Thyroid gland (tissue), 4 donors: ENCODE data around the gene SIX3. TPM values are rescaled to one million over a fixed set of nuclear protein-coding genes. Genes with fewer than 3 reads are reported as not detected.

Experiments
- DNase-seq, 2 donors: peaks; one replicate each; pipeline ENCODE4 v3.0.0-alpha.2; 2019
- H3K27ac ChIP-seq, 3 donors: fragments of 200-600 bp; sonication (generic); 1 replicate in 2 of 3; 2 replicates in 1 of 3; pipeline ENCODE4 v1.5.1; 2016 to 2019; ENCODE audit warnings: mild to moderate bottlenecking in 1 of 3, moderate library complexity in 1 of 3
- H3K27me3 ChIP-seq: fragments of 200-600 bp; sonication (generic); one replicate; pipeline ENCODE4 v1.5.1; 2019
- H3K36me3 ChIP-seq, 2 donors: fragments of 200-600 bp; sonication (generic); one replicate each; pipeline ENCODE4 v1.5.1; 2016 to 2019
- H3K4me1 ChIP-seq, 2 donors: fragments of 200-600 bp; sonication (generic); one replicate each; pipeline ENCODE4 v1.5.1; 2017 to 2019
- H3K4me3 ChIP-seq, 3 donors: fragments of 200-600 bp; sonication (generic); replicated peaks in 1 of 3; 1 replicate in 2 of 3; 2 replicates in 1 of 3; pipeline ENCODE4 v1.5.1; 2016; ENCODE audit warnings: mild to moderate bottlenecking in 1 of 3
- H3K9me3 ChIP-seq: fragments of 200-600 bp; sonication (generic); one replicate; pipeline ENCODE4 v1.5.1; 2017
- POLR2A ChIP-seq, 2 donors: fragments of 450-650 bp; IDR thresholded peaks; one replicate each; pipeline ENCODE4 v1.6.1; 2017; ENCODE audit warnings: antibody characterized with exemption in 2 of 2, mild to moderate bottlenecking in 2 of 2, moderate library complexity in 1 of 2
- WGBS, 2 donors: methylation state at CpG; one replicate each; pipeline ENCODE4 v1.1.5; 2017; 5-methylcytosine and 5-hydroxymethylcytosine counted together
- intact Hi-C: fragments of 100-400 bp; cut with DNase I; formaldehyde crosslinking; loops from one replicate; pipeline ENCODE4 v1.15.1; 2023
- total RNA-seq, 4 donors: library from RNA; depleted of rRNA; stranded (reverse); fragments of >200 nt; gene quantifications; one replicate each; pipeline ENCODE4 v1.2.3, GENCODE V29; 2016
- TF ChIP-seq, protein P1 (sequence below), 6 experiments: fragments of 200-600 bp in 3 of 6; fragments of 450-650 bp in 3 of 6; sonication (generic) in 3 of 6; IDR thresholded peaks; one replicate each; pipeline ENCODE4 v1.5.1; 2016 to 2019; ENCODE audit warnings: antibody characterized with exemption in 6 of 6, mild to moderate bottlenecking in 2 of 6, inconsistent platforms in 1 of 6, moderate library complexity in 1 of 6

SIX3 gene
- total RNA-seq = not detected

DNA sequence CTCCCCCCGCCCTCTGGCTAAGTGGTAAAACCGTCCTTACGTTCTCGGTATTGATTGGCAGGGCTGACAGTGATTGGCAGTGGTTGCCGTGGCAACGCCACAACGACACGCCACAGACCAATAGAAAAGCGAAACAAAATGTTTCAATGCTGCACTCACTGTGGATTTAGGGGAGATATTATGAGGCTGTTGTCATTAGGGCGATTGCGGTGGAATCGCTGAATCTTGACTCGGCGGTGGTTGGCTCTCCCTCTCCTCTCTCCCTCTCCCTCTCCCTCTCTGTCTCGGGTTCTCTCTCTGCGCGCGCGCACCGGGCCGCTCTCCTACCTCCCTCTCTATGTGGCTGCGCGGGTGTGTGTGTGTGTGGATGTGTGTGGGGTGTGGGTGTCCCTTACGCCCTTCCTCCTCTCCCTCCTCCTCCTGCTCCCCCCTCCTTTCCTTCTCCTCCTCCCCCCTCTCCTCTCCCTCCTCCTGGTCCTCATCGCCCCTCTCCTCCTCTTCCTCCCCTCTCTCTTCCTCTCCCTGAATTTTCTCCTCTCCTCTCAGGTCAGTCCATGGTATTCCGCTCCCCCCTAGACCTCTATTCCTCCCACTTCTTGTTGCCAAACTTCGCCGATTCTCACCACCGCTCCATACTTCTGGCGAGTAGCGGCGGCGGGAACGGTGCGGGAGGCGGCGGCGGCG, at the start of gene SIX3:
TSS of gene SIX3 (plus strand) at position 152 of the 684 bp plus-strand sequence. CDS start at position 555, 403 bp downstream.
- H3K9me3 ChIP-seq = no peaks in the 10 kb centered on the region
- intact Hi-C loops = no loop called here
- H3K4me1 ChIP-seq = peaks cover 29 to 52% of the 10 kb centered on the region in 2 donors
- TF ChIP-seq, protein P1, sequence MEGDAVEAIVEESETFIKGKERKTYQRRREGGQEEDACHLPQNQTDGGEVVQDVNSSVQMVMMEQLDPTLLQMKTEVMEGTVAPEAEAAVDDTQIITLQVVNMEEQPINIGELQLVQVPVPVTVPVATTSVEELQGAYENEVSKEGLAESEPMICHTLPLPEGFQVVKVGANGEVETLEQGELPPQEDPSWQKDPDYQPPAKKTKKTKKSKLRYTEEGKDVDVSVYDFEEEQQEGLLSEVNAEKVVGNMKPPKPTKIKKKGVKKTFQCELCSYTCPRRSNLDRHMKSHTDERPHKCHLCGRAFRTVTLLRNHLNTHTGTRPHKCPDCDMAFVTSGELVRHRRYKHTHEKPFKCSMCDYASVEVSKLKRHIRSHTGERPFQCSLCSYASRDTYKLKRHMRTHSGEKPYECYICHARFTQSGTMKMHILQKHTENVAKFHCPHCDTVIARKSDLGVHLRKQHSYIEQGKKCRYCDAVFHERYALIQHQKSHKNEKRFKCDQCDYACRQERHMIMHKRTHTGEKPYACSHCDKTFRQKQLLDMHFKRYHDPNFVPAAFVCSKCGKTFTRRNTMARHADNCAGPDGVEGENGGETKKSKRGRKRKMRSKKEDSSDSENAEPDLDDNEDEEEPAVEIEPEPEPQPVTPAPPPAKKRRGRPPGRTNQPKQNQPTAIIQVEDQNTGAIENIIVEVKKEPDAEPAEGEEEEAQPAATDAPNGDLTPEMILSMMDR (IDR thresholded peaks at IDR 0.05) = no peak
- no peak for TF ChIP-seq POLR2A (IDR thresholded peaks at IDR 0.05)
- WGBS, 2 donors = 3 to 6% methylated on average over 39 of the region's 39 CpGs
- H3K4me3 ChIP-seq = peak within 1 kb of the TSS in 1 of 3 donors; percentile 6
- H3K27ac ChIP-seq = no peak within 1 kb of the TSS
- DNase-seq = no peak
- peaks cover 51% of the 10 kb centered on the region for H3K27me3 ChIP-seq
- no peaks in the 10 kb centered on the region for H3K36me3 ChIP-seq

DNA sequence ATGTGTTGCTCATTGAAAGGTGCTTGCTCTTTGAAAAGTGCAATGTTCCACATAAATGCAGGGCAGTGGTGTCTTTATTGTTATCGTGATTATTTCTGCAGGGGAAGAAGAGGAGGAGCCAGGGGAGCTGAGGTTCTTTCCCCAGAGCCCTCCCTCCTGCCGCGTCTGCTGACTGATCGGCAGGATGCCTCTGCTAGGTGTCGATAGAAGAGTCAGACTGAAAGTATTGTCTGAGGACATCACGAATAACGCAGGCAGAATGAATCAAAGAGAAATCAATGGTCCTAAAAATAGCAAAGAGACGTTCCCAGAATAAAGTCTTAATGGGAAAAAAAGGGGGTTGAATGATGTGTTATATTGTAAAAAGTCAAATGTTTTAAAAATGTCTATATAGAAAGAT, 47.4 kb upstream of the SIX3 start:
- Histone ChIP-seq H3K9me3 (no peaks in the 10 kb centered on the region), H3K27ac (no peak overlapping the region), H3K36me3 (no peaks in the 10 kb centered on the region), H3K4me1 (no peaks in the 10 kb centered on the region), H3K4me3 (no peak overlapping the region), H3K27me3 (no peaks in the 10 kb centered on the region)
- 43 to 48% methylated on average over 8 of the region's 8 CpGs for WGBS, 2 donors
- intact Hi-C loops = no loop called here
- DNase-seq = no peak
- TF ChIP-seq, protein P1 (IDR thresholded peaks at IDR 0.05) = no peak
- TF ChIP-seq POLR2A (IDR thresholded peaks at IDR 0.05) = no peak

DNA sequence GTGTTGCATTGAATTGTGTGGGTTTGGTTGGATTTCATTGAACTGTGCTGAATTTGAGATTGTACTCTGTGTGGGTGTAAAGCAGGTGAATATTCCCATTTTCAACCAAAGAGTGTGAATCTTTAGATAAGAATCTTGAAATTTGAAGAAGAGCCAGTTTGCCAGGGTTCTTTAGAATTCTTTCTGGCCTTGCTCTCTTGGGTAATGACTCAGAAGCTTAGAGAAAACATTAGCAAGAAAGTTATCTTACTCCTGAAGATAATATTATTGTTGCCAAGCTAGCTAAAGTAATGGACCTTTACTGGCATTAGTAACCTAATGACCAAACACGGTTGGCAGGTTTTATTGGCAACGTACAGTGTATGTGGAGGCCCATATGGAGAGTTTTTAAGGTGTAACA, 46.4 kb upstream of the SIX3 start:
- Histone ChIP-seq H3K4me3 (no peak overlapping the region), H3K9me3 (no peaks in the 10 kb centered on the region), H3K36me3 (no peaks in the 10 kb centered on the region), H3K27me3 (no peaks in the 10 kb centered on the region), H3K27ac (no peak overlapping the region), H3K4me1 (no peaks in the 10 kb centered on the region)
- DNase-seq = no peak
- intact Hi-C loops = no loop called here
- TF ChIP-seq POLR2A (IDR thresholded peaks at IDR 0.05) = no peak
- TF ChIP-seq, protein P1 (IDR thresholded peaks at IDR 0.05) = no peak
- 64 to 67% methylated on average over 2 of the region's 2 CpGs for WGBS, 2 donors

- Histone ChIP-seq H3K9me3 (no peaks in the 10 kb centered on the region), H3K4me1 (no peaks in the 10 kb centered on the region), H3K27me3 (no peaks in the 10 kb centered on the region), H3K27ac (no peak overlapping the region), H3K4me3 (no peak overlapping the region), H3K36me3 (no peaks in the 10 kb centered on the region)
- DNase-seq = no peak
- WGBS, 2 donors = 78 to 86% methylated on average over 6 of the region's 6 CpGs
- intact Hi-C loops = no loop called here
- TF ChIP-seq, protein P1 (IDR thresholded peaks at IDR 0.05) = no peak
- TF ChIP-seq POLR2A (IDR thresholded peaks at IDR 0.05) = no peak
Observed at GRCh38 chr2:44897406-44897805, 44.1 kb upstream of the SIX3 start.

DNA sequence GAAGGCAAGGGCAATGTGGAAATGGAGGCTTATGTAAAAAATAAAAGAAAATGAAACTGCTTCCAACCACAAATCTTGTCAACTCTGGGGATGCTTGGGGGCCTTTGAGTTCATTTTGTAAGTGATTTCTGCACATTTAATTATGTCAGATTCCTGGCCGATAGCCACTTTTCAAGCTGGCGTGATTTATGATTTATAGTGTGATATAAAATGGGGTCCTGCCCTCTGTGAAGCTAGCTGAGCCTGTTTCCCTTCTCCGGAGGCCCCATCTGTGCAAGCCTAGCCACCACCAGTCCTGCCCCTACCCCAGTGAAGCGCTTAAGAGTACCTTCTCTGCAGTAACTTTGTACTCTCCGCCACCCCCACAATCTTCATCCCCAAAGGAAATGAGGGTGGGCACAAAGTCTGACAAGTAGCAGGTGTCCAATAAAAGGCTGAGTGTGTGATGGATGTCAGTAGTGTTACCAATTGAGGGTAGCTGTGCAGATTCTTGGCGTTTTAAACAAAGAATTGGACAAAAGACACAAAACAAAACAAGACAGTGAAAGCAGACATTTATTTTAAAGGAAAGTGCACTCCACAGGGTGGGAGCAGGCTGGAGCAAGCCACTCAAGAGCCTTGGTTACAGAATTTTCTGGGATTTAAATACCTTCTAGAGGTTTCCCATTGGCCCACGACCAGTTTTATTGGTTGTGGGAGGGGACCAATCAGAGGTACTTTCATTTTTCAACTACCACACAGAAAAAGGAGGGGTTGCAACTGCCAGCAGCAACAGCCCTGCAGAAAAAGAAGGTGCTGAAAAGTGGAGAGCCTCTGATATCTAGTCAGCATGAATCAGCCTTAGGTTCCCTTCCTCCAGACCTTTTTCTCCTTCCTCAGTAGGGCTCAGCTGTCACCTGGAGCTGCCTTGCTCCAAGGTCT, 39.0 kb upstream of the SIX3 start:
- H3K4me1 ChIP-seq = no peaks in the 10 kb centered on the region
- H3K4me3 ChIP-seq = no peak overlapping the region
- WGBS, 2 donors = 67 to 80% methylated on average over 7 of the region's 7 CpGs
- no peak for TF ChIP-seq POLR2A (IDR thresholded peaks at IDR 0.05)
- TF ChIP-seq, protein P1 (IDR thresholded peaks at IDR 0.05) = no peak
- no peak overlapping the region for H3K27ac ChIP-seq
- H3K9me3 ChIP-seq = no peaks in the 10 kb centered on the region
- intact Hi-C loops = no loop called here
- H3K36me3 ChIP-seq = no peaks in the 10 kb centered on the region
- no peaks in the 10 kb centered on the region for H3K27me3 ChIP-seq
- no peak for DNase-seq
